ENCODE data around the gene CCNQ. TPM values are rescaled to one million over a fixed set of nuclear protein-coding genes. Genes with fewer than 3 reads are reported as not detected.

CCNQ gene
- polyA plus RNA-seq, 1 of the 3 experiments (the other 2 are of a cell fraction): 45.3 TPM

DNA sequence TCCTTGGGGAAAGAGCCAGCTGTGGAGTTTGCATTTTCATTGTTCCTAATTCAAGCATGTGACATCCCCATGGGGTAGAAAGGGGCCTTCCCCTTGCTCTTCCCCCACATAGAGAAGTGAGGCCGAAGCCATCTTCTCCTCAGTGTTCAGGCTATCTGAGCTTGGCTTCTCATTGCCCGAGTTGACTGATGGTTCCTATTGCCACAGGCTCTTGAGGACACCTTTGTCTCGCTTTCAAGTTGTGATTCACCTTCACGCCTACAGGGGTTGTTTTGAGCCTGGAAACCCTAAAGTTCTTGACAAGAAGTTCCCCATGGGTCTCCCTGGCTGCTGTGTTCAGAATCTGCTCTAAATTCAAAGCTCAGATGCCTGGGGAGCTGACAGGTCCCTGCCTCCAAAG, 25.0 kb downstream of the CCNQ start:
- CTCF ChIA-PET: interaction anchor here (0.6 to 1.9 kb wide), 5 partner anchors 19 to 54 kb away, joined by 3 to 7 read pairs (median 4); no protein-coding TSS in a partner anchor
- no peaks in the 10 kb centered on the region for H3F3A ChIP-seq (replicated peaks; ENCODE audit: insufficient read depth)
- H3K4me2 ChIP-seq: no peak overlapping the region
- H3K4me1 ChIP-seq (ENCODE audit: control insufficient read depth in 1 of 2, insufficient read depth in 2 of 2, low read depth in 1 of 2, low read length in 1 of 2): peaks cover 0 to 13% of the 10 kb centered on the region in 2 experiments; a peak in 1 of 4 replicates
- no peak overlapping the region for H3K4me3 ChIP-seq (ENCODE audit: low read depth in 2 of 2, low read length in 1 of 2)
- H3K9ac ChIP-seq: no peak overlapping the region
- no peaks in the 10 kb centered on the region for H3K9me3 ChIP-seq
- no peak overlapping the region for H2AFZ ChIP-seq (ENCODE audit: low read depth)
- 27% methylated on average over 4 of the region's 4 CpGs for WGBS (ENCODE audit: low lambda C conversion rate)
- no peaks in the 10 kb centered on the region for H3K36me3 ChIP-seq (replicated peaks in 1 of 2; ENCODE audit: control insufficient read depth in 1 of 2, insufficient read depth in 2 of 2, low read length in 1 of 2)
- H3K9me2 ChIP-seq: no peaks in the 10 kb centered on the region
- H3K79me2 ChIP-seq (ENCODE audit: insufficient read depth): no peaks in the 10 kb centered on the region
- TF ChIP-seq ELF1 (IDR thresholded peaks at IDR 0.05): no peak
- TF ChIP-seq, protein P1, sequence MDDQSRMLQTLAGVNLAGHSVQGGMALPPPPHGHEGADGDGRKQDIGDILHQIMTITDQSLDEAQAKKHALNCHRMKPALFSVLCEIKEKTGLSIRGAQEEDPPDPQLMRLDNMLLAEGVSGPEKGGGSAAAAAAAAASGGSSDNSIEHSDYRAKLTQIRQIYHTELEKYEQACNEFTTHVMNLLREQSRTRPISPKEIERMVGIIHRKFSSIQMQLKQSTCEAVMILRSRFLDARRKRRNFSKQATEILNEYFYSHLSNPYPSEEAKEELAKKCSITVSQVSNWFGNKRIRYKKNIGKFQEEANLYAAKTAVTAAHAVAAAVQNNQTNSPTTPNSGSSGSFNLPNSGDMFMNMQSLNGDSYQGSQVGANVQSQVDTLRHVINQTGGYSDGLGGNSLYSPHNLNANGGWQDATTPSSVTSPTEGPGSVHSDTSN (IDR thresholded peaks at IDR 0.05): no peak
- TF ChIP-seq POLR2AphosphoS5 (IDR thresholded peaks at IDR 0.05; ENCODE audit: low read depth, low read length): no peak
- TF ChIP-seq, protein P2, sequence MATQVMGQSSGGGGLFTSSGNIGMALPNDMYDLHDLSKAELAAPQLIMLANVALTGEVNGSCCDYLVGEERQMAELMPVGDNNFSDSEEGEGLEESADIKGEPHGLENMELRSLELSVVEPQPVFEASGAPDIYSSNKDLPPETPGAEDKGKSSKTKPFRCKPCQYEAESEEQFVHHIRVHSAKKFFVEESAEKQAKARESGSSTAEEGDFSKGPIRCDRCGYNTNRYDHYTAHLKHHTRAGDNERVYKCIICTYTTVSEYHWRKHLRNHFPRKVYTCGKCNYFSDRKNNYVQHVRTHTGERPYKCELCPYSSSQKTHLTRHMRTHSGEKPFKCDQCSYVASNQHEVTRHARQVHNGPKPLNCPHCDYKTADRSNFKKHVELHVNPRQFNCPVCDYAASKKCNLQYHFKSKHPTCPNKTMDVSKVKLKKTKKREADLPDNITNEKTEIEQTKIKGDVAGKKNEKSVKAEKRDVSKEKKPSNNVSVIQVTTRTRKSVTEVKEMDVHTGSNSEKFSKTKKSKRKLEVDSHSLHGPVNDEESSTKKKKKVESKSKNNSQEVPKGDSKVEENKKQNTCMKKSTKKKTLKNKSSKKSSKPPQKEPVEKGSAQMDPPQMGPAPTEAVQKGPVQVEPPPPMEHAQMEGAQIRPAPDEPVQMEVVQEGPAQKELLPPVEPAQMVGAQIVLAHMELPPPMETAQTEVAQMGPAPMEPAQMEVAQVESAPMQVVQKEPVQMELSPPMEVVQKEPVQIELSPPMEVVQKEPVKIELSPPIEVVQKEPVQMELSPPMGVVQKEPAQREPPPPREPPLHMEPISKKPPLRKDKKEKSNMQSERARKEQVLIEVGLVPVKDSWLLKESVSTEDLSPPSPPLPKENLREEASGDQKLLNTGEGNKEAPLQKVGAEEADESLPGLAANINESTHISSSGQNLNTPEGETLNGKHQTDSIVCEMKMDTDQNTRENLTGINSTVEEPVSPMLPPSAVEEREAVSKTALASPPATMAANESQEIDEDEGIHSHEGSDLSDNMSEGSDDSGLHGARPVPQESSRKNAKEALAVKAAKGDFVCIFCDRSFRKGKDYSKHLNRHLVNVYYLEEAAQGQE (IDR thresholded peaks at IDR 0.05; ENCODE audit: low read depth, low read length): no peak
- TF ChIP-seq MEF2A (IDR thresholded peaks at IDR 0.05; ENCODE audit: borderline replicate concordance, low read depth): no peak
- TF ChIP-seq, protein P3, sequence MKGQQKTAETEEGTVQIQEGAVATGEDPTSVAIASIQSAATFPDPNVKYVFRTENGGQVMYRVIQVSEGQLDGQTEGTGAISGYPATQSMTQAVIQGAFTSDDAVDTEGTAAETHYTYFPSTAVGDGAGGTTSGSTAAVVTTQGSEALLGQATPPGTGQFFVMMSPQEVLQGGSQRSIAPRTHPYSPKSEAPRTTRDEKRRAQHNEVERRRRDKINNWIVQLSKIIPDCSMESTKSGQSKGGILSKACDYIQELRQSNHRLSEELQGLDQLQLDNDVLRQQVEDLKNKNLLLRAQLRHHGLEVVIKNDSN (IDR thresholded peaks at IDR 0.05; ENCODE audit: borderline replicate concordance, low read depth): no peak
- TF ChIP-seq, protein P4, sequence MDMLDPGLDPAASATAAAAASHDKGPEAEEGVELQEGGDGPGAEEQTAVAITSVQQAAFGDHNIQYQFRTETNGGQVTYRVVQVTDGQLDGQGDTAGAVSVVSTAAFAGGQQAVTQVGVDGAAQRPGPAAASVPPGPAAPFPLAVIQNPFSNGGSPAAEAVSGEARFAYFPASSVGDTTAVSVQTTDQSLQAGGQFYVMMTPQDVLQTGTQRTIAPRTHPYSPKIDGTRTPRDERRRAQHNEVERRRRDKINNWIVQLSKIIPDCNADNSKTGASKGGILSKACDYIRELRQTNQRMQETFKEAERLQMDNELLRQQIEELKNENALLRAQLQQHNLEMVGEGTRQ (IDR thresholded peaks at IDR 0.05; ENCODE audit: borderline replicate concordance, low read depth, low read length): no peak
- TF ChIP-seq, protein P5, sequence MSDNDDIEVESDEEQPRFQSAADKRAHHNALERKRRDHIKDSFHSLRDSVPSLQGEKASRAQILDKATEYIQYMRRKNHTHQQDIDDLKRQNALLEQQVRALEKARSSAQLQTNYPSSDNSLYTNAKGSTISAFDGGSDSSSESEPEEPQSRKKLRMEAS (IDR thresholded peaks at IDR 0.05; ENCODE audit: low read depth): no peak
- TF ChIP-seq, protein P6, sequence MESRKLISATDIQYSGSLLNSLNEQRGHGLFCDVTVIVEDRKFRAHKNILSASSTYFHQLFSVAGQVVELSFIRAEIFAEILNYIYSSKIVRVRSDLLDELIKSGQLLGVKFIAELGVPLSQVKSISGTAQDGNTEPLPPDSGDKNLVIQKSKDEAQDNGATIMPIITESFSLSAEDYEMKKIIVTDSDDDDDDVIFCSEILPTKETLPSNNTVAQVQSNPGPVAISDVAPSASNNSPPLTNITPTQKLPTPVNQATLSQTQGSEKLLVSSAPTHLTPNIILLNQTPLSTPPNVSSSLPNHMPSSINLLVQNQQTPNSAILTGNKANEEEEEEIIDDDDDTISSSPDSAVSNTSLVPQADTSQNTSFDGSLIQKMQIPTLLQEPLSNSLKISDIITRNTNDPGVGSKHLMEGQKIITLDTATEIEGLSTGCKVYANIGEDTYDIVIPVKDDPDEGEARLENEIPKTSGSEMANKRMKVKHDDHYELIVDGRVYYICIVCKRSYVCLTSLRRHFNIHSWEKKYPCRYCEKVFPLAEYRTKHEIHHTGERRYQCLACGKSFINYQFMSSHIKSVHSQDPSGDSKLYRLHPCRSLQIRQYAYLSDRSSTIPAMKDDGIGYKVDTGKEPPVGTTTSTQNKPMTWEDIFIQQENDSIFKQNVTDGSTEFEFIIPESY (IDR thresholded peaks at IDR 0.05; ENCODE audit: borderline replicate concordance, low read depth): no peak
- no peak for TF ChIP-seq TCF12 (IDR thresholded peaks at IDR 0.05)
- TF ChIP-seq NRF1 (IDR thresholded peaks at IDR 0.05; ENCODE audit: low read depth, low read length): no peak
- TF ChIP-seq RAD21 (IDR thresholded peaks at IDR 0.05; ENCODE audit: low read length): no peak
- TF ChIP-seq RCOR1 (IDR thresholded peaks at IDR 0.05; ENCODE audit: low read length): no peak
- TF ChIP-seq GABPA (IDR thresholded peaks at IDR 0.05; ENCODE audit: low read depth): no peak
- TF ChIP-seq JUND (IDR thresholded peaks at IDR 0.05): no peak
- TF ChIP-seq TAF1 (IDR thresholded peaks at IDR 0.05; ENCODE audit: borderline replicate concordance, low read depth, low read length): no peak
- no peak overlapping the region for H3K27ac ChIP-seq (ENCODE audit: low read depth in 2 of 2, low read length in 1 of 2)
- H4K20me1 ChIP-seq (ENCODE audit: insufficient read depth): no peaks in the 10 kb centered on the region
- POLR2A ChIA-PET: interaction anchor here (0.7 kb wide), 1 partner anchor 393 kb away, joined by 3 read pairs; no protein-coding TSS in a partner anchor
- no peak for DNase-seq
- H3K27me3 ChIP-seq (ENCODE audit: insufficient read depth): peaks cover 59% of the 10 kb centered on the region
